Natural killer cell treated with Interleukin-12 subunit alpha and Interleukin-12 subunit beta and Interleukin-15 and Interleukin-18, amount 100 ng/mL, for 72 hours (primary cell): ENCODE measurements around the gene NPTX1. TPM values are rescaled to one million over a fixed set of nuclear protein-coding genes. Genes with fewer than 3 reads are reported as not detected.

ENCODE experiments used
- ATAC-seq, 2 donors: fragments of 150-1000 bp; cut with Tn5 transposase in 1 of 2; sonication (Bioruptor Pico), chemical (Tn5 transposase) in 1 of 2; 2 replicates each; pipeline ENCODE4 v1.10.0; 2021
- DNase-seq: peaks from one replicate; pipeline ENCODE4 v3.0.0; 2022; ENCODE audit warnings: low spot score
- H3K27ac Mint-ChIP-seq, 2 donors: 1 replicate in 1 of 2; 2 replicates in 1 of 2; pipeline ENCODE4 v1.8.0; 2022; ENCODE audit warnings: mixed read lengths in 2 of 2, mild to moderate bottlenecking in 1 of 2, moderate library complexity in 1 of 2
- H3K27me3 Mint-ChIP-seq, 2 donors: 1 replicate in 1 of 2; 2 replicates in 1 of 2; pipeline ENCODE4 v1.8.0; 2022; ENCODE audit warnings: mixed read lengths in 2 of 2
- H3K36me3 Mint-ChIP-seq: one replicate; pipeline ENCODE4 v1.8.0; 2022; ENCODE audit warnings: mixed read lengths
- H3K4me1 Mint-ChIP-seq, 2 donors: 1 replicate in 1 of 2; 2 replicates in 1 of 2; pipeline ENCODE4 v1.8.0; 2022; ENCODE audit warnings: low read depth in 2 of 2, mixed read lengths in 2 of 2, mild to moderate bottlenecking in 1 of 2
- H3K4me3 Mint-ChIP-seq: one replicate; pipeline ENCODE4 v1.8.0; 2022; ENCODE audit warnings: mixed read lengths
- H3K9me3 Mint-ChIP-seq: 2 replicates; pipeline ENCODE4 v1.8.0; 2022; ENCODE audit warnings: mixed read lengths
- total RNA-seq, 2 donors: library from RNA; stranded (reverse); gene quantifications; one replicate each; pipeline ENCODE4 v1.2.3, GENCODE V29; 2022

NPTX1 gene
- total RNA-seq, 2 donors from 2014 or later, result 0.38 to 0.92 TPM

DNA sequence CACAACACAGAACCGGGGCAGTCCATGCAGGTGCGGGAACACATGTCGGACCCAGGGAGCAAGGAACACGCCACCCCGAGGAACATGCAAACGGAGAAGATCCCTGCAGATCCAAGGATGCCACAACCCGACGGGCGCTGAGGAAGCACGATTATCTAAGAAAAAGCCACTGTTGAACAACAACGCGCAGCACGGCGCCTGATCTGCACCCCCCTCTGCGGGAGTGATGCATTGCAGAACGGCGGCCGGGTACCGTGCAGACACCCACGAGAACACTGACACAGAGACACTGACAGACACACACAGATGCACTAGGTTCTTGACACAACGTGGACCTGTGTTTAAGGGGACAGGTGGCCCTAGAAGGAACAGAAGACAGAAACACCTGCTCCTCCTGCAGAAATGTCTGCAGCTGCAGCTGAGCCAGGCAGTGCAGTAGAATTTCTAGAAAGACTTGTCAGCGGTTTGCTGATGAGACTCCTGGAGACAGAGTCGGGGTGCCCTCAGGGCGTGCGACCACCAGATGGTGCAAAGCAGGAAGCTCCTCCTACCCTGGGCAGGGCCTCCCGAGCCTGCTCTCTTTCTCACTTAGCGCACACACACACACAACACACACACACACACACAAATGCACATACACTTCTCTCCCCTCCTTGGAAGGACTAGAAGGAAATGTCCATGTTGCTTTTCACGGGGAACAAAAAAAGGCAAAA is 7.5 kb downstream of the NPTX1 start:
- Mint-ChIP-seq H3K27me3 (peaks cover 14 to 20% of the 10 kb centered on the region in 2 donors), H3K4me1 (peaks cover 14 to 30% of the 10 kb centered on the region in 2 donors), H3K9me3 (no peaks in the 10 kb centered on the region), H3K4me3 (no peak overlapping the region), H3K27ac (no peak overlapping the region), H3K36me3 (no peaks in the 10 kb centered on the region)
- DNase-seq, result no peak
- ATAC-seq, result no peak

DNA sequence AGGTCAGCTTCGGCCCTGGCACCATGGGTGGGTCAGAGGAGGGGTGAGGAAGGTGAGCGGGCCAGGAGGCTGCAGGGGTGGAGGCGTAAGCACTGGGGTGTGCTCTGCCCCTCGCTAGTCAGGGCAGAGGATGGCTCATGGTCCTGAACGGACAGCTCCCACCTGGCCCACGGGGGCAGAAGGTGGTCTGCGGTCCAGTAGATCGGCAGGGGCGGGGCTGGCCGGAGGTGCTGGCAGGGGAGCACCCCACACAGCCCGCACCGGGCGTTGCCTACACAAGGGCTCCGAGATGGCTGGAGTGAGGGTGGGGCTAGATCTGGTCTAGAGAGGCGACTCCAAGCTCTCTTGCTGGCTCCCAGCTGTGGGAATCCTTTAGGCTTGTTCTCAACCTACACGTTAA is 8.2 kb downstream of the NPTX1 start:
- ATAC-seq (no peak), DNase-seq (no peak)
- Mint-ChIP-seq H3K4me3 (no peak overlapping the region), H3K27ac (no peak overlapping the region), H3K4me1 (peaks cover 14 to 28% of the 10 kb centered on the region in 2 donors), H3K27me3 (peaks cover 14 to 20% of the 10 kb centered on the region in 2 donors), H3K36me3 (no peaks in the 10 kb centered on the region), H3K9me3 (no peaks in the 10 kb centered on the region)

DNA sequence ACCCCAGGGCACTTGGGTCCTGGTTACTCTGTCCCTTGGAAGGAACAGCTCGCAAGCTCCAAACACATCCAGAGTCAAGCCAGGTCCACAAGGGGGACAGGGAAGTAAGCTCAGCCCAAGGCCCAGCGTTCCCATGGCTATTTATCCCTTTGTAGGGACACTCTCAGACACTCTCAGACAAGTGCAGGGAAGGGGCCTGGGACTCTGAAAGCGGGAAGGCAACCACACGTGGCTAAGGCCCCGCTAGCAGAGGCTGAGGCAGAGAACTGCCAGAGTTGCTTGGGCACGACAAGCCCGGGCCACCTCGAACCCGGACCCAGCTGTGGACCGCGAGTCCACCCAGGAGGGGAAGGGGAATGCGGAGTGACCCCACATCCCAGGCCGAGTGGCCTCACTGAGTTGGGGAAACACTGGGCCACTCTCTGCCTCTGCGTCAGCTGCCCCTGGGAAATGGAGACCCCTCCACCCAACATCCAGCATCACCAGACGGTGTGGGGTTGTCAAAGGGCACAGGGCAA is 10.2 kb downstream of the NPTX1 start:
- Mint-ChIP-seq H3K4me1 (peaks cover 2 to 13% of the 10 kb centered on the region in 2 donors), H3K27ac (no peak overlapping the region), H3K27me3 (peaks cover 14 to 20% of the 10 kb centered on the region in 2 donors), H3K9me3 (no peaks in the 10 kb centered on the region), H3K36me3 (no peaks in the 10 kb centered on the region), H3K4me3 (no peak overlapping the region)
- ATAC-seq (no peak), DNase-seq (no peak)

DNA sequence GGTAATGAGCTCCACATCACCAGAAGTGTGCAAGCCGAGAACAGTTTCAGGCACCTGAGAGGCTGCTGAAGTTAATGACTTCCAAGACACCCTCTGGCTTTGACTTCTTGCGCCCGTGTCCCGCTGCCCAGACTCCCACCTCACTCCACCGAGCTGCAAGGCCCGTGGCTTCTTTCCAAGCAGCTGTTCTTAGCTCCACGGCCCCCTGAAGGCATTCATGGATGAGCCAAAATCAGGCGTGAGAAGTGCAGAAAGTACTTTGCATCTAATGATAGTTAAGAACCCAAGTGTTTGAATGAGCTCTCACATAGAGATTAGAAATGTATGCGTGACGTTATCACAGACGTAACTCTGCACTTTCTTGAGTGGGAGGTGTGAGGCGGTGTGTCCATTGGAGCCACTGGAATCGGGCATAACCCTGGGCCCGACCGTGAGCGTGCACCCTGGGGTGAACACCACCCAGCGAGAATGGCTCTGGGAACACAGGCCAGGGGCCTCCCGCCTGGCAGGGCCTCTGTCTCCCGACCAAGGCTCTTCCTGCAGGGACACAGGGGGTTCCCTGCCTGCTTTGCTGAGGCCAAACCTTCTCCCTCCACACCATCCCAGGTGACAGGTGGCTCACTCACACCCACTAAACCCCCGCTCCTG is 11.0 kb downstream of the NPTX1 start:
- Mint-ChIP-seq H3K4me3 (no peak overlapping the region), H3K9me3 (no peaks in the 10 kb centered on the region), H3K4me1 (peaks cover 0 to 10% of the 10 kb centered on the region in 2 donors), H3K27me3 (peaks cover 13 to 28% of the 10 kb centered on the region in 2 donors), H3K36me3 (no peaks in the 10 kb centered on the region), H3K27ac (no peak overlapping the region)
- ATAC-seq, result no peak
- DNase-seq, result no peak

DNA sequence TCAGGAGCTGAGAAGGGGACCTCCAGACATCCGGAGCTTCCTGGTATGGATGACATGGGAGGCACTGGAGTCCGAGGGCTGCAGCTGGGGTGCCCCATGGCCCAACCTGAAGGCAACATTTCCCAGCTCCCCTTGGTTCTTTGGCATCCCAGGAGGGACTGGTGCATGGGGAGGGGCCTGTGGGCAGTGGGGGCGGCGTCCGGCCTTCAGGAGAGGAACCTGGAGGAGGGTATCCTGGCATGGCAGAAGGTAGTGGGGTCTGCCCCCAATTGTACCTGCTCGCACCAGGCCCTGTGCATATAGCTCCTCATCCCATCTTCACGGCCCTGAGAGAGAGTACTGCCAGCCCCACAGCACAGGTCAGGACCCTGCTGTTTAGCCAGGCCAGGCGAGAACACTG is 11.9 kb downstream of the NPTX1 start:
- ATAC-seq (no peak), DNase-seq (no peak)
- Mint-ChIP-seq H3K27me3 (peaks cover 10 to 33% of the 10 kb centered on the region in 2 donors), H3K4me1 (peaks cover 0 to 6% of the 10 kb centered on the region in 2 donors), H3K36me3 (no peaks in the 10 kb centered on the region), H3K27ac (no peak overlapping the region), H3K9me3 (no peaks in the 10 kb centered on the region), H3K4me3 (no peak overlapping the region)

DNA sequence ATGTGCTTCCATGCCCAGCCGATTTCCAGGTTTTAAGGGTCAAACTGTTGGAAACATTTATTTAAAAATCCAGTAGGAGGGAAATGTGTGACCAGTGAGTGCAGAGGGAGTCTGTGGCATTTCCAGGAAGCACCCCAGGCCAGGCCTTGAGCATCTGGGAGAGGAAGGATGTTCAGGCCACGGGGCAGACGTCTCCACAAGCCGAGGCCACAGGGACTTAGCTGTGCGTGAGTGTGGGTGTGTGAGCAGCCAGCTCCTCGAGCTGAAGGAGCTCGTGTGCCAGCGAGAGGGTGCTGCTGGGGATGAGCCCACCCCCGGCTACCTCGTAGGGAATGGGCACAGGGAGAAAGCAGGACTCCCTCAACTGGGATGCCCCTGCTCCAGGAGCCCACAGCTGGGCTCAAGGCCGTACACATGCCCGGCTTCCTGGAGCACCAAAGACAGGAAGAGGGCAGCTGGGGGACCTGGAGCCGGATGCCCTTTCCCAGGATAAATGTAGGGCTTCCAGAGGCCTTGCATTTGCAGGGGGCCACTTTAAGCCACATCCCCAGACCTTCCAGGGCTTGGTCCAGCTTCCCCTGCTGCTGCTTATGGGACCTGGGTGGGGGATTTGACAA is 12.5 kb downstream of the NPTX1 start:
- ATAC-seq, result no peak
- no peak overlapping the region for H3K4me3 Mint-ChIP-seq
- H3K36me3 Mint-ChIP-seq, result no peaks in the 10 kb centered on the region
- no peak for DNase-seq
- no peak overlapping the region for H3K27ac Mint-ChIP-seq
- H3K9me3 Mint-ChIP-seq, result no peaks in the 10 kb centered on the region
- H3K4me1 Mint-ChIP-seq, result peaks cover 0 to 3% of the 10 kb centered on the region in 2 donors
- peaks cover 9 to 38% of the 10 kb centered on the region in 2 donors for H3K27me3 Mint-ChIP-seq

DNA sequence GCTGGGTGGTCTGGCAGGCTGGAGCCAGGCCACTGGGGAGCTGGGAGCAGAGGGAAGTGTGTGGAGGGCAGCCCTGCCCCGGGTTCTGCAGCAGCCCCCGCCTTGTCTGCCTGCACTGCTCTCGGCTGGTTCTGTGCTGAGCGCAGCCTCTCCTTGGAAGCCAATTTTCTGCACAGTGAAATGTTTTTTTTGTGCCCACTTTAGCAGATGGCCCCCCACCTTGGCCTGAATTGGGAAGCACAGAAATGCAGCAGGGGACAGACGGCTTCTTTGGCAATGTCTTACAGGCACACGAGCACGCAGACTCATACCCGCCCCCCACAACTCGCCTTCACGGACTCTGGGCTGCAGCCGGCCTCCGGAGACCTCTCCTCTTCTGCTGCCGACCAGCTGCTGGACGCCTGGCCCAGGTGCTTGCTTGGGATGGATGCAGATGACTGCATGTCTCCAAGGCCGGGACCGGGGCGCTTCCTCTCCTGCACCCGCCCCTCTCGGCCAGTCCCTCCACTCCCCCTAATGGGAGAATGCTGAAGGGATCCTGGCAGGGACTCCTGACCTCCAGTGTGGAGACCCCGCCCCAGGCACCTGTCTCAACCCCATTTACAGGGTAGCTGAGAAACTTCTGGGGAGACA is 14.8 kb downstream of the NPTX1 start:
- Mint-ChIP-seq H3K4me1 (peaks cover 8 to 12% of the 10 kb centered on the region in 2 donors), H3K27me3 (peaks cover 5 to 21% of the 10 kb centered on the region in 2 donors), H3K36me3 (no peaks in the 10 kb centered on the region), H3K4me3 (no peak overlapping the region), H3K27ac (no peak overlapping the region), H3K9me3 (no peaks in the 10 kb centered on the region)
- DNase-seq (no peak), ATAC-seq (no peak)

DNA sequence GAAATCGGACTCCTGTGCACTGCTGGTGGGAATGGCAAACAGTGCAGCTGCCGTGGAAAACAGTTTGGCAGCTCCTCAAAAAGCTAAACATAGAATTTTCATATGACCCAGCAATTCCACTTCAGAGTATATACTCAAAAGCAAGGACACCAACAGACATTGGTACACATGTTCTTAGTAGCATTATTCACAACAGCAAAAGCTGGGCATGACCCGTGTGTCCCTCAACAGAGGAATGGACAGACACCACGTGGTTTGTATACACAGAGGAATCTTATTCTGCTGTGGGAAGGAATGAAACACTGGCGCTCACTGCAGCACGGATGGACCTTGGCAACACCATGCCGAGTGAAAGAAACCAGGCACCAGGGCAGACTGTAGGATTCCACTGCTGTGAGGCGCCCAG is 16.0 kb downstream of the NPTX1 start:
- Mint-ChIP-seq H3K36me3 (no peaks in the 10 kb centered on the region), H3K4me3 (no peak overlapping the region), H3K9me3 (no peaks in the 10 kb centered on the region), H3K4me1 (peaks cover 13% of the 10 kb centered on the region in 2 donors), H3K27me3 (peaks cover 5 to 21% of the 10 kb centered on the region in 2 donors), H3K27ac (peak overlapping the region in 1 of 2 donors; percentile 10)
- DNase-seq, result no peak
- ATAC-seq, result no peak

DNA sequence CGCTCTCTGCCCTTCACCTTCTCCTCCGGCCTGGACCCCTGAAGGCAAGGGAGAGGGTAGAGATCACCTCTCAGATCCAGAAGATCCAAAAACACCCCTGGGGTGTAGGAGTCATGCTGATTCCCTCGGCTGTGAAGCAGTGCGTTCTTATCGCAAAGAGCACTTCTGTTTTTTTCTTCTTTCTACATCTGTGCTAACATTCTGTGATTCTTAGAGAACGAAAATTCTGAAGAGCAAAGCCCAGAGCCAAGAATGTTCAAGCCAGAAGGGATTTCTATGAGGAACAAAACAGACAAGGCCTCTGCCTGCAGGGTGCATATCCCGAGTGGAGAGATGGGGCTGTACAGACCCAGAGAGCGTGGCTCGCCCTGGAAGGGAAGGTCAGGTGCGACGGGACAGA is 17.2 kb downstream of the NPTX1 start:
- DNase-seq (no peak), ATAC-seq (no peak)
- no peaks in the 10 kb centered on the region for H3K36me3 Mint-ChIP-seq
- H3K9me3 Mint-ChIP-seq, result no peaks in the 10 kb centered on the region
- no peak overlapping the region for H3K4me3 Mint-ChIP-seq
- peaks cover 17 to 18% of the 10 kb centered on the region in 2 donors for H3K4me1 Mint-ChIP-seq
- H3K27ac Mint-ChIP-seq, result no peak overlapping the region
- peaks cover 3 to 21% of the 10 kb centered on the region in 2 donors for H3K27me3 Mint-ChIP-seq

DNA sequence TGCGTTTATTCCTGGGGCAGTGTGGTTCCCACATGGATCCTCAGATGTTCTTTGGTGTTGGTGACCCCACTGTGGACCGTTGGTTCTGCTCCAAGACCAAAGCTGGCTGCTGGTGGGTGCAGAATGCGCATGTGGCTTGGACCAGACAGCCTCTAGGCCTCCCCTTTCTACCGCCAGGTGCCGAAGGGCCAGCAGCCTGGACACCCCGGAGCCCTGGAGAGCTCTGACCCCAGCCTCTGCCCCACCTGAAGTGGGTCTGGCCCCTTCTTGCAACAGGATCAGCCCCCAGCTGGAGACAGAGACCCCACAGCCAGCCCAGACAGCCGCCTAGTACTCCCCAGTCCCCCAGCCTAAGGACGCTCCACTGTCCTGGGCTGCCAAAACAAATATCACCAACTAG is 18.4 kb downstream of the NPTX1 start:
- peaks cover 3 to 21% of the 10 kb centered on the region in 2 donors for H3K27me3 Mint-ChIP-seq
- no peaks in the 10 kb centered on the region for H3K9me3 Mint-ChIP-seq
- H3K36me3 Mint-ChIP-seq, result no peaks in the 10 kb centered on the region
- peak overlapping the region; percentile 41 for H3K4me3 Mint-ChIP-seq
- peak overlapping the region; percentile 47 to 58 for H3K27ac Mint-ChIP-seq
- ATAC-seq (no peak), DNase-seq (no peak)
- H3K4me1 Mint-ChIP-seq, result peaks cover 29 to 30% of the 10 kb centered on the region in 2 donors

DNA sequence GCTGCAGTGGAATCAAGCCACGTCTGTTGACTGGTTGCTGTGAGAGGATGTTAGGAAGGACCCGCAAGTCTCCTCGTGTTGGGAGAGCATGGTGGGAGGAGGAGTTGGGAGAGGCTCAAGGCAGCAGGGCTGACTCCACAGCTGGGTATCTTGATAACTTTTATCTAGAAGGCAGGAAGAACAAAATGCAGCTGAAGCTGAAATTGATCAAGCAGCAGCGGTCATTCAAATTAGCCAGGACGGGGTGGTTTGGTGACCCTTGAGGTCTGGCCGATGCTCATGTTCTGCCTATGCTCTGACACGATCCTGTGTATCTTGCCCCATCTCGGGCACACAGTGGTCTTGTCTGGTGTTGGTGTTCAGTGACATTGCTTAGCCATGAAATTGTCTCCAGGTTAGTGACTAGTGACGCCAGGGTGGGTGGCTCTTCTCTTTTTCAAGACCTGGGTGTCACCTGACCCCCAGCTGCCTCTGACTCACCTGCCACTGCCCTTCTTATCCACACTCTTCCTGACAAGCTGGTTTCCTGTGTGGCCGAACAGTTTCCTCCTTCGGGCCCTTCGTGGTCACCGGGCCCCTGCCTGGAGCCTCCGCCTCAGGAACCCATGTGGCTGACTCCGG is 19.1 kb downstream of the NPTX1 start:
- Mint-ChIP-seq H3K4me3 (peak overlapping the region; percentile 41), H3K9me3 (no peaks in the 10 kb centered on the region), H3K27me3 (peaks cover 3 to 21% of the 10 kb centered on the region in 2 donors), H3K36me3 (no peaks in the 10 kb centered on the region), H3K27ac (peak overlapping the region; percentile 47 to 58), H3K4me1 (peaks cover 30 to 31% of the 10 kb centered on the region in 2 donors)
- ATAC-seq (peak in 1 of 2 donors; percentile 8), DNase-seq (no peak)

DNA sequence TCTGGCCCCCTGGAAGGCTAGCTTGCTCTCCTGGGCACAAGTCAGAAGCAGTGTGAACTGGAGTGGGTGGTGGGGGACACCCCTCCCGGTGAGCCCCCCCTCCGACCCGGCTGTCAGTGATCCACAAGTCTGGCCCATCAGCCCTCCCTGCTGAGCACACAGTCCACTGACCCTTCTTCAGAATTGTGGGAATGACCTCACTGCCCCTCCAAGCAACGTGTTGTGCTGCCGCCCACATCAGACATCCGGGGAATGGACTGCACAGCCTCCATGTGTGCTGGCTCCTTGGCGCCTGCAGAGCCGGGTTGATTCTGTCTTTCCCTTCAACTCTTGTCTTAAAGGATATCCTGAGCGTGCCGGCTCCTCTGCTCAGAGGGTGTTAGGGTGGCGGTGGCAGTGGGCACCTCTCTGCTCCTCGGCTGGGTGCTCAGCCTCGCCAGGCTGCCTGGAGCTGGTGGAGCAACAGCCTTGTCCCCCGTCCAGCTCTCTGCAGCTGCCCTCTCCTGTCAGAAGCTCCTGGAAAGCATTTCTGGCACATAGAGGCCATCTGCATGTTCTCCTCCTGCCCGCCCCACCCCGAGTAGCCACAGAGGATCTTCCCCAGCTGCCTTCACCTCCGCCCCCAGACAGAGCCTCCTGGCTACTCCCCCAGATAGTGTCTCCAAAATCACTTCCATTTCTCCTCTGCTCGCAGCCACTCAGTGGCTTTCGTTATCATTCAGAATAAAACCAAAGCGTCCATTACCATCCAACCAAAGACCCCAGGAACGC is 19.8 kb downstream of the NPTX1 start:
- Mint-ChIP-seq H3K27me3 (peaks cover 3 to 21% of the 10 kb centered on the region in 2 donors), H3K9me3 (no peaks in the 10 kb centered on the region), H3K4me3 (peak overlapping the region; percentile 41), H3K4me1 (peaks cover 31 to 33% of the 10 kb centered on the region in 2 donors), H3K36me3 (no peaks in the 10 kb centered on the region), H3K27ac (peak overlapping the region; percentile 47 to 58)
- ATAC-seq (no peak), DNase-seq (no peak)

DNA sequence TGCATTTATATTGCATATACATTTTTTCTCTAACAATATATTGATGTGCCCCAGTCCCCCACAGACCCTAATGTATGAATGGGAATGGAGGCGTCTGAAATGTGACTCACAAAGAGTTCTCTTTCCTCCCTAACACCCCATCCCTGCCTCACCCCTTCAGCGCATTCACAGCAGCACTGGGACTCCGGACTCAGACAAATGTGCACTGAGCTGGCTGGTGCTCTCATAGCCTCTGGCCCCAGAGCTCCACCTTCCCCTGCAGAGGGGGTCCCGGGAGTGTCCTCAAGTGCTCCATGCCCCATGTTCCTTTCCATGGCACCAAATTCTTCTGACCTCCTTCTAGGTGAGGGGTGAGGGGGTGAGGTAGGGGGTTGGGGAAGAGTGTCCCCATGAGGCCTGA is 20.6 kb downstream of the NPTX1 start:
- Mint-ChIP-seq H3K4me1 (peaks cover 31 to 33% of the 10 kb centered on the region in 2 donors), H3K27me3 (peaks cover 3 to 16% of the 10 kb centered on the region in 2 donors), H3K36me3 (no peaks in the 10 kb centered on the region), H3K9me3 (no peaks in the 10 kb centered on the region), H3K4me3 (peak overlapping the region; percentile 97), H3K27ac (peak overlapping the region; percentile 98)
- ATAC-seq, result no peak
- DNase-seq, result no peak
